WI38 (cell line): ENCODE results near the gene EBF3.

Experiments
- H3K4me3 ChIP-seq: 2 replicates; pipeline ENCODE4 v1.5.1; 2011; ENCODE audit warnings: low read depth, mild to moderate bottlenecking, control low read depth, low read length
- TF ChIP-seq, protein P1 (sequence below): IDR thresholded peaks from 2 replicates; pipeline ENCODE4 v1.5.1; 2012; ENCODE audit warnings: low read depth, mild to moderate bottlenecking, control low read depth, low read length

The EBF3 gene

DNA sequence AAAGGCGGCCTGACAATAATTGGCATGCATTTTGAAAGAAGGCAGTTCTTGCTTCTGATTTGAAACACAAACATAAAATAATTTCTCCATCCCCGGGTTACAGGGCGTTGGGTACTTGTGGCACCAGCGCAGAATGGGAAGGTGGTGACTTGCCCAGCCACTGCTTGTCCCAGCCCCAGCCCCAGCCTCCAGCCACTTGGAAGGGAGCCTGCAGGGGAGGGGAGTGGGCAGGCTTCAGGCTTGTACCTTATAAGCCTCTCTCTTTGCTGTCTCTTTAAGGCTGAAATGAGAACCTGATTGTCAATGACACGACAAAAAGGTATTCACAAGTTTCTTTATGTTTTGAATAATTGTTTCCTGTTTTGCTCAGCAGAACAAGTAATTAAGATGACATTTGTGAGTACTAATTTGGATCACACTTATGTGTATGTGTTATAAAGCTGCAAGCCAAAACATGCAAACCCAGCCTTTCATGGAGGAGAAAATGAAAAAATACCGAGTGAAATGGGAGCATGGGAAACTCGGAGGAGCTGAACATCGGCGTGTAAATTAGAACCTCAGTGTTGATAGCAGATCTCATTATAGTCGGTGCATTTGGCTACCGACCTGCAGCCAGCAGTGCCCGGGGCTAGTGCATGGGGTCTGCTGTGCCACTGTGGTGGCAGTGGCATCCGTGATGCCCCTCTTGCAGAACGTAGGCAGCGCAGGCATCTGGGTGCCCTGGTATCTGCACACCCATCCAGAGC lies 129.9 kb downstream of the EBF3 start:
- TF ChIP-seq, protein P1, sequence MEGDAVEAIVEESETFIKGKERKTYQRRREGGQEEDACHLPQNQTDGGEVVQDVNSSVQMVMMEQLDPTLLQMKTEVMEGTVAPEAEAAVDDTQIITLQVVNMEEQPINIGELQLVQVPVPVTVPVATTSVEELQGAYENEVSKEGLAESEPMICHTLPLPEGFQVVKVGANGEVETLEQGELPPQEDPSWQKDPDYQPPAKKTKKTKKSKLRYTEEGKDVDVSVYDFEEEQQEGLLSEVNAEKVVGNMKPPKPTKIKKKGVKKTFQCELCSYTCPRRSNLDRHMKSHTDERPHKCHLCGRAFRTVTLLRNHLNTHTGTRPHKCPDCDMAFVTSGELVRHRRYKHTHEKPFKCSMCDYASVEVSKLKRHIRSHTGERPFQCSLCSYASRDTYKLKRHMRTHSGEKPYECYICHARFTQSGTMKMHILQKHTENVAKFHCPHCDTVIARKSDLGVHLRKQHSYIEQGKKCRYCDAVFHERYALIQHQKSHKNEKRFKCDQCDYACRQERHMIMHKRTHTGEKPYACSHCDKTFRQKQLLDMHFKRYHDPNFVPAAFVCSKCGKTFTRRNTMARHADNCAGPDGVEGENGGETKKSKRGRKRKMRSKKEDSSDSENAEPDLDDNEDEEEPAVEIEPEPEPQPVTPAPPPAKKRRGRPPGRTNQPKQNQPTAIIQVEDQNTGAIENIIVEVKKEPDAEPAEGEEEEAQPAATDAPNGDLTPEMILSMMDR: no peak
- H3K4me3 ChIP-seq: no peak overlapping the region

DNA sequence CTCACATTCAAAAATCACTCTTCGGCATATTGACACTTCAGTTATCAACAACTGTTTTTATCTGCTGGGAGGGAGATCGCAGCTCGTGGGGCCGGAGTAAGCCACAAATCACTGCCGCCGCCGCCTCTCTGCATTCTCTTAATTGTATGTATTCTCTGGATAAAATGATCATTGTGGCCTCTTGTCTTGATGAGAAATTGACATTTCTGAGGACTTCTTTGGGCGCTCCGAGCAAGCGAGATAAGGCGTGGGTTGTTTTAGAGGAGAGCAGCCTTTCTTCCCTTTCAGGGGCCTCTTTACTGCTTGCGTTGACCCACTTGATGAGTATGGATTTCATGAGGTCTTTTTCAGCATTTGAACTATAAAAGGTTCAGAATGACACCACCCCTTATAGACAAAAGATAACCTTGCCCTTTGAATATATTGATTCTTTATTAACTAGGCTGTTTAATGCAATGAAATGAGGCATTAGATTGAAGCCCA lies 130.6 kb downstream of the EBF3 start:
- TF ChIP-seq, protein P1: no peak
- H3K4me3 ChIP-seq: no peak overlapping the region

DNA sequence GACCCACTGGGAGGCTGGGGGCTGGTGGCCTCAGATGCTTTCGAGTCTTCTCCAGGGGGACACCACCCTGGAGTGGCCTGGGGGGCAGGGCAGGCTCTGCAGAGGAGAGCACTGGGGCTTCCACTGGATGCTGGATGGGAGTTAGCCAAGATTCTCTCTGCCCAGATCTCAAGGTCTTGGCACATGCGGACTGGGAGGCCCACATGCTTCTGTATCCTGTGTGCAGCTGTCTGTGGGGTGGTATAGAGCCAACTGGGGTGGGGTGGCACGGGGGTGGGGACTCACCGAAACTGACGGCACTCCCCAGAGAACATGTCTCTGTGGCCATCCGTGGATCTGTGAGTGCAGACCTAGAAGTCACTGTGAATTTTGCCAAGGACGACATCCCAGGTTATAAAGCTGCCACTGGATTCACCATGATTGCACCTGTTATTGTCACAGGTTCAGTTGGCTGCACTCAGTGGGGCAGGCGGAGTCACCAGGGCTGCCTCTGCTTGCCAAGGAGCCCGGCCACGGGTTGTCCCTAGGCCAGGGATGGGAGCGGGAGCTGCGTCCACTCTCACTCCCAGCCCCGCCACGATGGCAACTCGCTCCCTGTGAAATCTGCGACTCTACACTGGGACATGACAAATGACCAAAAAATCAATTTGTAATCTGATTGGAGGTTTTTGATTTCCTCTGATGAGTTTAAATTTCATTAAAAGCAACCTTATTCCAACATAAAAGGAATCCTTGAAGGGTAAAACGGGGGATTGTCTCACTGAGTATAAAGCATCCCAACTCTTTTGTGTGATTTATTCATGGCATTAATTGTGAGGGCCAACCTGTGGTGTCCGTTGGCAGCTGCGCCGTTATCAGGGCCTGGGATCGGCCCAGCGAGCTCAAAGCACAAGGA lies 131.3 kb downstream of the EBF3 start:
- TF ChIP-seq, protein P1: no peak

DNA sequence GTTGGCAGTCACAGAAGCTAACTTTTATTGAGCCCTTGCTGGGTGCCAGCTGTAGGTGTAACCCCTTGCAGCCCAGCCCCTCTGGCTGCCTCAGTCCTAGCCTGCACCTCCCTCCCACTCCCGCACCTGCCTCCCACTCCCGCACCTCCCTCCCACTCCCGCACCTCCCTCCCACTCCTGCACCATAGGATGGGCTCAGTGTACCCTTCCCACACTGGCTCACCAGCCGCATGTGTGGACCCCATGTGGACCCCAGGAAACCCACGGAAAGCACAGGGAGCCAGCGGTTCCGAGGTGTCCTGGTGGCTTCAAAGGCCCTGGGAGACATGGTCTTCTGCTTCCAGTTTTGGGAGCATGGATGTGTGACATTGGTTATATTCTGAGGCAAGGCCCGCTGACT lies 132.9 kb downstream of the EBF3 start:
- TF ChIP-seq, protein P1: no peak
- H3K4me3 ChIP-seq: no peak overlapping the region

More for the DNA sequence above, 131.3 kb downstream of the EBF3 start:
- H3K4me3 ChIP-seq: no peak overlapping the region

DNA sequence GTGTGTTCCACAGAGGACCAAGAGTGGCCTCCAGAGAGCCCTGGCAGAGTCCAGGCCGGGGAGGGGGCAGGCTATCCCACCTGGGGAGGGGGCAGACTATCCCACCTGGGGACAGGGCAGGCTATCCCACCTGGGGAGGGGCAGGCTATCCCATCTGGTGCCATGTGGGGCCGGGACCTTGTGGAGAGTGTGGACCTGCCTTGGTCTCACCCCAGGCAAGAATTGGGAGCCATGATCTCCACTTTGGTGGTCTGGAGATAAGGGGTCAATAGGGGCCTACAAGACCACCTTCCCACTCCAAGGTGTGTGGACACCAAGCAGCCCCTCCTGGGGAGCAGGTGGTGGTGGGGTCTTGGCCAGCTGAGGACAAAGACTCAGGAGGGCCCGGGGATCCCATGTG lies 138.2 kb downstream of the EBF3 start:
- no peak overlapping the region for H3K4me3 ChIP-seq
- TF ChIP-seq, protein P1: no peak

DNA sequence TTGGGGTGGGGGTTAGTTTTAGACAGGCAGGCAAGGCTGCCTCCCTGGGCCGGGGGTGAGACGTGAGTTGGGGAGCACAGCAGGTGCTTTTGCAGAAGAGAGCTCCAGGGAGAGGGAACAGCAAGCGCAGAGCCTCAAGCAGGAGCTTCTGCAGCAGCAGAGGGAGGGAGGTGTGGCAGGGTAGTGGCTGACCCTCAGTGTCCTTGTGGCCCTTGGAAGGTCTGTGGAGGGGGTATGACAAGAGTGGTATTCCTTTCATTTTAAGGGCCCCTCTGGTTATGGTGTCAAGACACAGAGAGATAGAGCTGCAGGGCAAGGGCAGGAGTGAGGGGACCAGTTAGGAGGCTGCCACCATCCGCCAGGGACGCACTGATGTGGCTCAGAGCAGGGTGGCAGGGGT lies 138.9 kb downstream of the EBF3 start:
- no peak overlapping the region for H3K4me3 ChIP-seq
- TF ChIP-seq, protein P1: no peak

DNA sequence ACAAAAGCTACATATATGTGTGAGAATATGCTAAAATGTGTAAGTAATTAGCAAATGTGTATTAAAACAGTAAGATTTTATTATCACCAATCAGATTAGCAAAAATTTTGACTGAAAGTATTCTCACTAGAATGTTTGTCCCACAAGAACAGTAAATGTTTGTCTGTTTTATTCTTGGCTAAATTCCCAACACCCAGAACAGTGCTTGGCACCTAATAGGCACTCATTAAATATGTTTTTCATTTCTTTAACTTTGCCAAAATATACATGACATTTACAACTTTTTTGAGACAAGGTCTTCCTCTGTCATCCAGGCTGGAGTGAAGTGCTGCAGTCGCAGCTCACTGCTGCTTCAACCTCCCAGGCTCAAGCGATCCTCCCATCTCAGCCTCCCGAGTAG lies 143.6 kb downstream of the EBF3 start:
- H3K4me3 ChIP-seq: no peak overlapping the region
- TF ChIP-seq, protein P1: no peak
